ENCODE results near the gene MASP2.

DNA sequence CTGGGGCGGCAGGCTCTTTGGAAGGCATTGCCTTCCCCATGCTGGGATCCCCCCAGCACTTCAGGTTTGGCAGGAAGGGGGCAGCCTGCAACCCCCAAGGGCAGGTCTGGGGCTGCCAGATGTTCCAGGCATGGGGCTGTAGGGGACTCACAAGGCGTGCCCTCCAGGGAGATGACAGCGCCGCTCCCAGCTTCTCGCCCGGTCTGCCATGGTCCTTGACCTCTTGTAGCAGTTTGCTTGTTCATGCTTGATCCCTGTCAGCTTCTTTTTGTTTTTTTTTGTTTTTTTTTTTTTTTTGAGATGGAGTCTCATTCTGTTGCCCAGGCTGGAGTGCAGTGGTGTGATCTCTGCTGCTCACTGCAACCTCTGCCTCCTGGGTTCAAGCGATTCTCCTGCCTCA, 56.2 kb downstream of the MASP2 start:
- TF ChIP-seq, protein P1, sequence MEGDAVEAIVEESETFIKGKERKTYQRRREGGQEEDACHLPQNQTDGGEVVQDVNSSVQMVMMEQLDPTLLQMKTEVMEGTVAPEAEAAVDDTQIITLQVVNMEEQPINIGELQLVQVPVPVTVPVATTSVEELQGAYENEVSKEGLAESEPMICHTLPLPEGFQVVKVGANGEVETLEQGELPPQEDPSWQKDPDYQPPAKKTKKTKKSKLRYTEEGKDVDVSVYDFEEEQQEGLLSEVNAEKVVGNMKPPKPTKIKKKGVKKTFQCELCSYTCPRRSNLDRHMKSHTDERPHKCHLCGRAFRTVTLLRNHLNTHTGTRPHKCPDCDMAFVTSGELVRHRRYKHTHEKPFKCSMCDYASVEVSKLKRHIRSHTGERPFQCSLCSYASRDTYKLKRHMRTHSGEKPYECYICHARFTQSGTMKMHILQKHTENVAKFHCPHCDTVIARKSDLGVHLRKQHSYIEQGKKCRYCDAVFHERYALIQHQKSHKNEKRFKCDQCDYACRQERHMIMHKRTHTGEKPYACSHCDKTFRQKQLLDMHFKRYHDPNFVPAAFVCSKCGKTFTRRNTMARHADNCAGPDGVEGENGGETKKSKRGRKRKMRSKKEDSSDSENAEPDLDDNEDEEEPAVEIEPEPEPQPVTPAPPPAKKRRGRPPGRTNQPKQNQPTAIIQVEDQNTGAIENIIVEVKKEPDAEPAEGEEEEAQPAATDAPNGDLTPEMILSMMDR (conservative IDR thresholded peaks at IDR 0.05; ENCODE audit: low read length) = no peak
- no peak for TF ChIP-seq EZH2phosphoT487 (IDR thresholded peaks at IDR 0.05; ENCODE audit: borderline replicate concordance)
